ENCODE data around the gene PKD2L2.
"Not testable (repeated sequence)": the region's sequence is repeated elsewhere in the genome, so short reads cannot be mapped to it uniquely, and the experiment has no call there.

Gene PKD2L2

GRCh38 chr5:137847687-137848086 is 41.6 kb upstream of the PKD2L2 start:
- Histone ChIP-seq H3K4me3 (ENCODE audit: severe bottlenecking) (no peak overlapping the region), H3K27me3 (ENCODE audit: insufficient read depth, poor library complexity, severe bottlenecking) (no peaks in the 10 kb centered on the region), H3K4me1 (ENCODE audit: insufficient read depth, poor library complexity, severe bottlenecking) (no peaks in the 10 kb centered on the region), H3K9me3 (ENCODE audit: severe bottlenecking) (no peaks in the 10 kb centered on the region), H3K36me3 (ENCODE audit: low read depth) (no peaks in the 10 kb centered on the region), H3K27ac (ENCODE audit: poor library complexity, severe bottlenecking) (no peak overlapping the region)
- no peak for TF ChIP-seq CTCF (IDR thresholded peaks at IDR 0.05; ENCODE audit: poor library complexity, severe bottlenecking)
- DNase-seq (ENCODE audit: low spot score), result no peak
- no peak for ATAC-seq (ENCODE audit: low read depth)

- H3K9me3 ChIP-seq (ENCODE audit: severe bottlenecking); H3K4me3 ChIP-seq (ENCODE audit: severe bottlenecking); H3K27ac ChIP-seq (ENCODE audit: poor library complexity, severe bottlenecking); ATAC-seq (ENCODE audit: low read depth); H3K36me3 ChIP-seq (ENCODE audit: low read depth); DNase-seq (ENCODE audit: low spot score); H3K27me3 ChIP-seq (ENCODE audit: insufficient read depth, poor library complexity, severe bottlenecking); H3K4me1 ChIP-seq (ENCODE audit: insufficient read depth, poor library complexity, severe bottlenecking): not testable (repeated sequence)
Measured at GRCh38 chr5:137853165-137853564, 36.1 kb upstream of the PKD2L2 start.

- ATAC-seq (ENCODE audit: low read depth), result no peak
- Histone ChIP-seq H3K27ac (ENCODE audit: poor library complexity, severe bottlenecking) (no peak overlapping the region), H3K4me3 (ENCODE audit: severe bottlenecking) (no peak overlapping the region), H3K36me3 (ENCODE audit: low read depth) (no peaks in the 10 kb centered on the region), H3K4me1 (ENCODE audit: insufficient read depth, poor library complexity, severe bottlenecking) (peaks cover 3% of the 10 kb centered on the region), H3K9me3 (ENCODE audit: severe bottlenecking) (no peaks in the 10 kb centered on the region), H3K27me3 (ENCODE audit: insufficient read depth, poor library complexity, severe bottlenecking) (no peaks in the 10 kb centered on the region)
- TF ChIP-seq CTCF (IDR thresholded peaks at IDR 0.05; ENCODE audit: poor library complexity, severe bottlenecking), result no peak
- no peak for DNase-seq (ENCODE audit: low spot score)
Measured at GRCh38 chr5:137856201-137856600, 33.1 kb upstream of the PKD2L2 start.

GRCh38 chr5:137856916-137857862 is 32.1 kb upstream of the PKD2L2 start:
- no peak overlapping the region for H3K4me3 ChIP-seq (ENCODE audit: severe bottlenecking)

More at GRCh38 chr5:137856916-137857862, 32.1 kb upstream of the PKD2L2 start:
- TF ChIP-seq CTCF (IDR thresholded peaks at IDR 0.05; ENCODE audit: poor library complexity, severe bottlenecking), result no peak
- peak; percentile 12; the same call in 1 of the 3 replicates for ATAC-seq (ENCODE audit: low read depth)
- H3K9me3 ChIP-seq (ENCODE audit: severe bottlenecking), result no peaks in the 10 kb centered on the region
- no peak overlapping the region for H3K27ac ChIP-seq (ENCODE audit: poor library complexity, severe bottlenecking)
- DNase-seq (ENCODE audit: low spot score), result no peak
- peaks cover 3% of the 10 kb centered on the region for H3K4me1 ChIP-seq (ENCODE audit: insufficient read depth, poor library complexity, severe bottlenecking)
- H3K36me3 ChIP-seq (ENCODE audit: low read depth), result no peaks in the 10 kb centered on the region
- H3K27me3 ChIP-seq (ENCODE audit: insufficient read depth, poor library complexity, severe bottlenecking), result no peaks in the 10 kb centered on the region

Measured in RWPE2 (cell line).